HCT116 (cell line): Measurements from ENCODE around the gene HOXA1.

Source experiments
- CBX3 ChIP-seq: IDR thresholded peaks from 2 replicates; pipeline ENCODE4 v1.6.1; 2012; ENCODE audit warnings: low read depth
- CEBPB ChIP-seq: IDR thresholded peaks from 2 replicates; pipeline ENCODE4 v1.6.1; 2012; ENCODE audit warnings: low read depth
- CTCF ChIP-seq, 3 experiments: fragments of 200-600 bp in 1 of 3; sonication (generic) in 1 of 3; IDR thresholded peaks in 2 of 3; conservative IDR thresholded peaks in 1 of 3; 2 replicates each; pipeline ENCODE4 v1.5.1; 2012 to 2017; ENCODE audit warnings: low read depth in 2 of 3, low read length in 2 of 3, antibody characterized with exemption in 1 of 3, borderline replicate concordance in 1 of 3, control low read depth in 1 of 3, mild to moderate bottlenecking in 1 of 3, mixed read lengths in 1 of 3, mixed run types in 1 of 3, moderate library complexity in 1 of 3; ENCODE audit not compliant: insufficient read depth in 1 of 3
- EZH2 ChIP-seq: fragments of 200-600 bp; sonication (generic); IDR thresholded peaks from 2 replicates; pipeline ENCODE4 v1.6.1; 2017; ENCODE audit warnings: antibody characterized with exemption, mixed run types
- MAX ChIP-seq: IDR thresholded peaks from 2 replicates; pipeline ENCODE4 v1.6.1; 2012
- POLR2A ChIP-seq: IDR thresholded peaks from 2 replicates; pipeline ENCODE4 v1.7.0; 2011; ENCODE audit warnings: borderline replicate concordance; ENCODE audit not compliant: insufficient read depth, insufficient read length; ENCODE audit errors: extremely low read depth
- POLR2AphosphoS5 ChIP-seq: IDR thresholded peaks from 2 replicates; pipeline ENCODE4 v1.6.1; 2011; ENCODE audit warnings: mild to moderate bottlenecking, low read depth, low read length, moderate library complexity
- SIN3A ChIP-seq: IDR thresholded peaks from 2 replicates; pipeline ENCODE4 v1.6.1; 2012; ENCODE audit warnings: low read depth
- ZBTB33 ChIP-seq: IDR thresholded peaks from 2 replicates; pipeline ENCODE4 v1.6.1; 2011; ENCODE audit warnings: mild to moderate bottlenecking, low read length, moderate library complexity; ENCODE audit not compliant: insufficient replicate concordance; ENCODE audit errors: extremely low read depth

- TF ChIP-seq POLR2A (no peak), EZH2 (no peak), CTCF (IDR thresholded peaks at IDR 0.05 in 2 of 3, conservative IDR thresholded peaks at IDR 0.05 in 1 of 3; ENCODE audit: borderline replicate concordance in 1 of 3, insufficient read depth in 1 of 3, low read depth in 2 of 3, low read length in 2 of 3) (no peak), MAX (no peak), POLR2AphosphoS5 (no peak), CBX3 (no peak), CEBPB (no peak), ZBTB33 (no peak), SIN3A (no peak)
Observed at GRCh38 chr7:27108390-27109127, 12.8 kb upstream of the HOXA1 start.
